ENCODE data around the gene GARNL3. TPM values are rescaled to one million over a fixed set of nuclear protein-coding genes. Genes with fewer than 3 reads are reported as not detected.

Gene GARNL3
- total and polyA plus RNA-seq, 2 of the 13 experiments (the other 11 are each of a cell fraction or from before 2014, with no cell fraction given): 3.9 to 11.0 TPM

- TF ChIP-seq, protein P1, sequence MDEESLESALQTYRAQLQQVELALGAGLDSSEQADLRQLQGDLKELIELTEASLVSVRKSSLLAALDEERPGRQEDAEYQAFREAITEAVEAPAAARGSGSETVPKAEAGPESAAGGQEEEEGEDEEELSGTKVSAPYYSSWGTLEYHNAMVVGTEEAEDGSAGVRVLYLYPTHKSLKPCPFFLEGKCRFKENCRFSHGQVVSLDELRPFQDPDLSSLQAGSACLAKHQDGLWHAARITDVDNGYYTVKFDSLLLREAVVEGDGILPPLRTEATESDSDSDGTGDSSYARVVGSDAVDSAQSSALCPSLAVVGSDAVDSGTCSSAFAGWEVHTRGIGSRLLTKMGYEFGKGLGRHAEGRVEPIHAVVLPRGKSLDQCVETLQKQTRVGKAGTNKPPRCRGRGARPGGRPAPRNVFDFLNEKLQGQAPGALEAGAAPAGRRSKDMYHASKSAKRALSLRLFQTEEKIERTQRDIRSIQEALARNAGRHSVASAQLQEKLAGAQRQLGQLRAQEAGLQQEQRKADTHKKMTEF (CRISPR knock-in tag; IDR thresholded peaks at IDR 0.05): 0 out of 2 replicates have a peak, but pooled peaks have one; percentile 21
- TF ChIP-seq GATA4 (IDR thresholded peaks at IDR 0.05; ENCODE audit: borderline replicate concordance, low read depth): peak; percentile 59; the same call in 1 of the 2 replicates
Measured at GRCh38 chr9:127395497-127396252, 131.1 kb downstream of the GARNL3 start (continued).

GRCh38 chr9:127396253-127396807, 131.8 kb downstream of the GARNL3 start:
- H3K4me2 ChIP-seq (ENCODE audit: low read depth, low read length): peak overlapping the region; percentile 97
- H4K20me1 ChIP-seq (ENCODE audit: insufficient read depth, low read length): peaks cover 10% of the 10 kb centered on the region; the same call in 1 of the 2 replicates
- intact Hi-C loops (cut with micrococcal nuclease; ENCODE audit: unreplicated experiment) (loop anchor here (5.0 to 10.0 kb wide), 2 partner anchors 52 to 89 kb away; no protein-coding TSS in a partner anchor), in situ Hi-C loops (cut with HindIII; ENCODE audit: extremely low pct_ligation_motif_present, low pct_unique_long_range_greater_than_20kb) (loop anchor here (5.0 kb wide), 2 partner anchors 34 to 184 kb away; no protein-coding TSS in a partner anchor)
- H3K27ac ChIP-seq (ENCODE audit: extremely low read length, insufficient read depth, low read length): peak overlapping the region; percentile 64
- POLR2A ChIA-PET: interaction anchor here (0.7 to 5.4 kb wide), 34 partner anchors 7 to 671 kb away, joined by 3 to 159 read pairs (median 5); partner anchors contain the start of genes LRSAM1, NAIF1, RPL12 and ZNF79
- peak overlapping the region; percentile 80 for H3K9ac ChIP-seq (ENCODE audit: insufficient read depth, low read depth, low read length)
- peaks cover 9 to 14% of the 10 kb centered on the region in 2 experiments; a peak in 4 of 5 replicates for H3K36me3 ChIP-seq (replicated peaks in 1 of 2; ENCODE audit: control insufficient read depth in 1 of 2, insufficient read depth in 2 of 2, low read length in 2 of 2)
- no peaks in the 10 kb centered on the region for H3K27me3 ChIP-seq (ENCODE audit: control insufficient read depth in 1 of 2, insufficient read depth in 2 of 2, low read length in 2 of 2)
- BruUV-seq (replicated peaks): TSS peak; percentile 96
- WGBS (ENCODE audit: low lambda C conversion rate): 7% methylated on average over 6 of the region's 27 CpGs
- peak overlapping the region; percentile 64 to 74 (median 65) for H3K4me3 ChIP-seq (replicated peaks in 1 of 3; ENCODE audit: insufficient read depth in 1 of 3, low read depth in 2 of 3, low read length in 3 of 3)
- no peak; the same call in 2 of the 3 replicates for ATAC-seq
- CTCF ChIA-PET (ENCODE audit: low intra/inter-chr PET ratio, low total read pairs): interaction anchor here (2.6 kb wide), 1 partner anchor 36 kb away, joined by 32 read pairs; no protein-coding TSS in a partner anchor
- DNase-seq (ENCODE audit: low spot score): no peak
- peaks cover 27% of the 10 kb centered on the region for H3K79me2 ChIP-seq (ENCODE audit: insufficient read depth, low read length)
- no peak overlapping the region for H2AFZ ChIP-seq (ENCODE audit: low read length)
- no peaks in the 10 kb centered on the region for H3K9me3 ChIP-seq (ENCODE audit: low read length)
- no peak for FAIRE-seq
- H3K4me1 ChIP-seq (ENCODE audit: insufficient read depth, low read length): peaks cover 75% of the 10 kb centered on the region
- TF ChIP-seq, protein P2, sequence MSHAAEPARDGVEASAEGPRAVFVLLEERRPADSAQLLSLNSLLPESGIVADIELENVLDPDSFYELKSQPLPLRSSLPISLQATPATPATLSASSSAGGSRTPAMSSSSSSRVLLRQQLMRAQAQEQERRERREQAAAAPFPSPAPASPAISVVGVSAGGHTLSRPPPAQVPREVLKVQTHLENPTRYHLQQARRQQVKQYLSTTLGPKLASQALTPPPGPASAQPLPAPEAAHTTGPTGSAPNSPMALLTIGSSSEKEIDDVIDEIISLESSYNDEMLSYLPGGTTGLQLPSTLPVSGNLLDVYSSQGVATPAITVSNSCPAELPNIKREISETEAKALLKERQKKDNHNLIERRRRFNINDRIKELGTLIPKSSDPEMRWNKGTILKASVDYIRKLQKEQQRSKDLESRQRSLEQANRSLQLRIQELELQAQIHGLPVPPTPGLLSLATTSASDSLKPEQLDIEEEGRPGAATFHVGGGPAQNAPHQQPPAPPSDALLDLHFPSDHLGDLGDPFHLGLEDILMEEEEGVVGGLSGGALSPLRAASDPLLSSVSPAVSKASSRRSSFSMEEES (CRISPR knock-in tag; IDR thresholded peaks at IDR 0.05): peak; percentile 58; the same call in 1 of the 2 replicates
- peak; percentile 32; the same call in 1 of the 2 replicates for TF ChIP-seq MXD3 (CRISPR knock-in tag; IDR thresholded peaks at IDR 0.05)
- TF ChIP-seq ZNF556 (CRISPR knock-in tag; IDR thresholded peaks at IDR 0.05; ENCODE audit: borderline replicate concordance): no peak
- peak; percentile 49; the same call in 1 of the 2 replicates for TF ChIP-seq ZNF350 (CRISPR knock-in tag; IDR thresholded peaks at IDR 0.05; ENCODE audit: borderline replicate concordance, low read depth)
- TF ChIP-seq, protein P3, sequence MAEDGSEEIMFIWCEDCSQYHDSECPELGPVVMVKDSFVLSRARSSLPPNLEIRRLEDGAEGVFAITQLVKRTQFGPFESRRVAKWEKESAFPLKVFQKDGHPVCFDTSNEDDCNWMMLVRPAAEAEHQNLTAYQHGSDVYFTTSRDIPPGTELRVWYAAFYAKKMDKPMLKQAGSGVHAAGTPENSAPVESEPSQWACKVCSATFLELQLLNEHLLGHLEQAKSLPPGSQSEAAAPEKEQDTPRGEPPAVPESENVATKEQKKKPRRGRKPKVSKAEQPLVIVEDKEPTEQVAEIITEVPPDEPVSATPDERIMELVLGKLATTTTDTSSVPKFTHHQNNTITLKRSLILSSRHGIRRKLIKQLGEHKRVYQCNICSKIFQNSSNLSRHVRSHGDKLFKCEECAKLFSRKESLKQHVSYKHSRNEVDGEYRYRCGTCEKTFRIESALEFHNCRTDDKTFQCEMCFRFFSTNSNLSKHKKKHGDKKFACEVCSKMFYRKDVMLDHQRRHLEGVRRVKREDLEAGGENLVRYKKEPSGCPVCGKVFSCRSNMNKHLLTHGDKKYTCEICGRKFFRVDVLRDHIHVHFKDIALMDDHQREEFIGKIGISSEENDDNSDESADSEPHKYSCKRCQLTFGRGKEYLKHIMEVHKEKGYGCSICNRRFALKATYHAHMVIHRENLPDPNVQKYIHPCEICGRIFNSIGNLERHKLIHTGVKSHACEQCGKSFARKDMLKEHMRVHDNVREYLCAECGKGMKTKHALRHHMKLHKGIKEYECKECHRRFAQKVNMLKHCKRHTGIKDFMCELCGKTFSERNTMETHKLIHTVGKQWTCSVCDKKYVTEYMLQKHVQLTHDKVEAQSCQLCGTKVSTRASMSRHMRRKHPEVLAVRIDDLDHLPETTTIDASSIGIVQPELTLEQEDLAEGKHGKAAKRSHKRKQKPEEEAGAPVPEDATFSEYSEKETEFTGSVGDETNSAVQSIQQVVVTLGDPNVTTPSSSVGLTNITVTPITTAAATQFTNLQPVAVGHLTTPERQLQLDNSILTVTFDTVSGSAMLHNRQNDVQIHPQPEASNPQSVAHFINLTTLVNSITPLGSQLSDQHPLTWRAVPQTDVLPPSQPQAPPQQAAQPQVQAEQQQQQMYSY (CRISPR knock-in tag; IDR thresholded peaks at IDR 0.05): 0 out of 2 replicates have a peak, but pooled peaks have one; percentile 8
- 0 out of 2 replicates have a peak, but pooled peaks have one; percentile 51 for TF ChIP-seq HNRNPL (IDR thresholded peaks at IDR 0.05; ENCODE audit: low read depth, low read length)
- TF ChIP-seq, protein P4, sequence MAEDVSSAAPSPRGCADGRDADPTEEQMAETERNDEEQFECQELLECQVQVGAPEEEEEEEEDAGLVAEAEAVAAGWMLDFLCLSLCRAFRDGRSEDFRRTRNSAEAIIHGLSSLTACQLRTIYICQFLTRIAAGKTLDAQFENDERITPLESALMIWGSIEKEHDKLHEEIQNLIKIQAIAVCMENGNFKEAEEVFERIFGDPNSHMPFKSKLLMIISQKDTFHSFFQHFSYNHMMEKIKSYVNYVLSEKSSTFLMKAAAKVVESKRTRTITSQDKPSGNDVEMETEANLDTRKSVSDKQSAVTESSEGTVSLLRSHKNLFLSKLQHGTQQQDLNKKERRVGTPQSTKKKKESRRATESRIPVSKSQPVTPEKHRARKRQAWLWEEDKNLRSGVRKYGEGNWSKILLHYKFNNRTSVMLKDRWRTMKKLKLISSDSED (CRISPR knock-in tag; IDR thresholded peaks at IDR 0.05): no peak
- TF ChIP-seq POGZ (CRISPR knock-in tag; IDR thresholded peaks at IDR 0.05): no peak
- peak; percentile 44; the same call in 1 of the 2 replicates for TF ChIP-seq RAD51 (IDR thresholded peaks at IDR 0.05; ENCODE audit: borderline replicate concordance)
